CD4-positive, alpha-beta T cell (primary cell): ENCODE data around the gene RREB1. TPM values are rescaled to one million over a fixed set of nuclear protein-coding genes. Genes with fewer than 3 reads are reported as not detected.

Experiments
- ATAC-seq: fragments of 200-7000 bp; cut with Tn5 transposase; one replicate; pipeline ENCODE4 v1.10.0; 2022; ENCODE audit warnings: mild to moderate bottlenecking; ENCODE audit not compliant: poor library complexity
- CTCF ChIA-PET: fragments of 350-600 bp; sonication (Branson Sonifier 250); formaldehyde crosslinking; loops from one replicate; lab custom pipeline; 2021; ENCODE audit warnings: antibody characterized with exemption, inconsistent platforms; lab: Charles Lee
- POLR2A ChIA-PET: fragments of 350-600 bp; sonication (Branson Sonifier 250); formaldehyde crosslinking; loops from one replicate; lab custom pipeline; 2021; ENCODE audit warnings: antibody characterized with exemption, inconsistent platforms; lab: Charles Lee
- DNase-seq, 14 experiments: peaks; one replicate each; pipeline ENCODE4 v3.0.0-alpha.2; 2013 to 2020; ENCODE audit warnings: mixed read lengths in 2 of 14
- H3K27ac ChIP-seq, 2 donors: one replicate each; pipeline versions ENCODE4 v1.5.1 to v1.7.0; 2013; ENCODE audit warnings: low read length in 2 of 2, low read depth in 1 of 2, mild to moderate bottlenecking in 1 of 2
- H3K27me3 ChIP-seq, 2 experiments: 1 replicate in 1 of 2; 2 replicates in 1 of 2; pipeline versions ENCODE4 v1.6.1 to v1.7.0; 2013; ENCODE audit warnings: low read length in 2 of 2, control low read depth in 1 of 2, mild to moderate bottlenecking in 1 of 2, moderate library complexity in 1 of 2; ENCODE audit not compliant: insufficient read depth in 2 of 2, control insufficient read depth in 1 of 2
- H3K36me3 ChIP-seq: one replicate; pipeline ENCODE4 v1.6.1; 2013; ENCODE audit warnings: low read length, control low read depth; ENCODE audit not compliant: insufficient read depth
- H3K4me1 ChIP-seq: one replicate; pipeline ENCODE4 v1.6.1; 2013; ENCODE audit warnings: low read length, control low read depth; ENCODE audit not compliant: insufficient read depth
- H3K4me3 ChIP-seq: one replicate; pipeline ENCODE4 v1.5.1; 2013; ENCODE audit warnings: mild to moderate bottlenecking, low read length, moderate library complexity
- H3K9me3 ChIP-seq, 2 experiments: 1 replicate in 1 of 2; 2 replicates in 1 of 2; pipeline versions ENCODE4 v1.6.1 to v1.7.0; 2013; ENCODE audit warnings: low read length in 2 of 2, mild to moderate bottlenecking in 2 of 2, control low read depth in 1 of 2, moderate library complexity in 1 of 2; ENCODE audit not compliant: control insufficient read depth in 1 of 2, insufficient read depth in 1 of 2
- H3K27ac Mint-ChIP-seq: one replicate; pipeline ENCODE4 v1.8.0; 2020; ENCODE audit warnings: mixed read lengths
- H3K27me3 Mint-ChIP-seq: one replicate; pipeline ENCODE4 v1.8.0; 2021; ENCODE audit warnings: mixed read lengths
- H3K36me3 Mint-ChIP-seq: one replicate; pipeline ENCODE4 v1.8.0; 2021; ENCODE audit warnings: low read depth, mixed read lengths
- H3K4me1 Mint-ChIP-seq: one replicate; pipeline ENCODE4 v1.8.0; 2021; ENCODE audit warnings: low read depth, mixed read lengths
- H3K4me3 Mint-ChIP-seq: one replicate; pipeline ENCODE4 v1.8.0; 2020; ENCODE audit warnings: mild to moderate bottlenecking, mixed read lengths
- H3K9me3 Mint-ChIP-seq: one replicate; pipeline ENCODE4 v1.8.0; 2020; ENCODE audit warnings: mixed read lengths
- CTCF ChIP-seq: fragments of 200-600 bp; IDR thresholded peaks from one replicate; pipeline ENCODE4 v1.8.0; 2022; ENCODE audit warnings: antibody characterized with exemption, mild to moderate bottlenecking
- intact Hi-C, 2 experiments: fragments of 100-400 bp; cut with DNase I in 1 of 2; cut with micrococcal nuclease in 1 of 2; formaldehyde crosslinking; loops; one replicate each; pipeline versions ENCODE4 v1.15.1 to v1.9.0; 2023 to 2025; cut with DNase I, micrococcal nuclease
- total RNA-seq, 174 experiments: library from RNA in 2 of 174; stranded (reverse) in 2 of 174; gene quantifications; one replicate each; pipeline ENCODE4 v1.2.3 and lab custom pipeline; 2021 to 2026

The RREB1 gene
- total RNA-seq, 2 experiments from 2014 or later: 56.5 to 60.0 TPM

GRCh38 chr6:7282097-7282906, 174.5 kb downstream of the RREB1 start:
- peak overlapping the region; percentile 67 for H3K27ac Mint-ChIP-seq
- ChIA-PET CTCF (no interaction called here), POLR2A (interaction anchor here (0.6 kb wide), 1 partner anchor 107 kb away, joined by 3 read pairs; the partner anchor contains the start of genes CAGE1 and RIOK1)
- no peak for TF ChIP-seq CTCF
- H3K36me3 Mint-ChIP-seq: peaks cover 16% of the 10 kb centered on the region
- Histone ChIP-seq H3K27ac (peak overlapping the region in 1 of 2 donors; percentile 28), H3K27me3 (no peaks in the 10 kb centered on the region), H3K4me1 (peaks cover 10% of the 10 kb centered on the region), H3K36me3 (peaks cover 8% of the 10 kb centered on the region), H3K9me3 (no peaks in the 10 kb centered on the region), H3K4me3 (no peak overlapping the region)
- H3K4me3 Mint-ChIP-seq: peak overlapping the region; percentile 3
- ATAC-seq (peak; percentile 24), DNase-seq (no peak)
- peaks cover 17% of the 10 kb centered on the region for H3K4me1 Mint-ChIP-seq
- intact Hi-C loops: no loop called here
- H3K9me3 Mint-ChIP-seq: no peaks in the 10 kb centered on the region
- H3K27me3 Mint-ChIP-seq: no peaks in the 10 kb centered on the region

GRCh38 chr6:7283676-7284075, 175.9 kb downstream of the RREB1 start:
- peaks cover 30% of the 10 kb centered on the region for H3K36me3 Mint-ChIP-seq
- peaks cover 21% of the 10 kb centered on the region for H3K36me3 ChIP-seq
- ATAC-seq (no peak), DNase-seq (no peak)
- ChIA-PET POLR2A (interaction anchor here (1.5 kb wide), 1 partner anchor 106 kb away, joined by 5 read pairs; the partner anchor contains the start of genes CAGE1 and RIOK1), CTCF (no interaction called here)
- H3K4me1 Mint-ChIP-seq: peaks cover 17% of the 10 kb centered on the region
- no peak overlapping the region for H3K4me3 ChIP-seq
- intact Hi-C loops: no loop called here
- peaks cover 10% of the 10 kb centered on the region for H3K4me1 ChIP-seq
- H3K9me3 ChIP-seq: no peaks in the 10 kb centered on the region
- no peak overlapping the region for H3K4me3 Mint-ChIP-seq
- H3K27me3 Mint-ChIP-seq: no peaks in the 10 kb centered on the region
- H3K27me3 ChIP-seq: no peaks in the 10 kb centered on the region
- H3K9me3 Mint-ChIP-seq: no peaks in the 10 kb centered on the region
- no peak overlapping the region for H3K27ac ChIP-seq
- TF ChIP-seq CTCF: no peak
- peak overlapping the region; percentile 32 for H3K27ac Mint-ChIP-seq

GRCh38 chr6:7285416-7285815, 177.7 kb downstream of the RREB1 start:
- Histone ChIP-seq H3K27me3 (no peaks in the 10 kb centered on the region), H3K27ac (no peak overlapping the region), H3K4me3 (no peak overlapping the region), H3K36me3 (peaks cover 38% of the 10 kb centered on the region), H3K9me3 (no peaks in the 10 kb centered on the region), H3K4me1 (peaks cover 10% of the 10 kb centered on the region)
- Mint-ChIP-seq H3K4me1 (peaks cover 17% of the 10 kb centered on the region), H3K27me3 (no peaks in the 10 kb centered on the region), H3K36me3 (peaks cover 47% of the 10 kb centered on the region), H3K9me3 (no peaks in the 10 kb centered on the region), H3K4me3 (no peak overlapping the region), H3K27ac (peak overlapping the region; percentile 27)
- no peak for TF ChIP-seq CTCF
- intact Hi-C loops: no loop called here
- ChIA-PET CTCF (no interaction called here), POLR2A (no interaction called here)
- ATAC-seq (no peak), DNase-seq (no peak)
